Vagina (tissue), 2 donors: ENCODE results near the gene PRKCE. TPM values are rescaled to one million over a fixed set of nuclear protein-coding genes. Genes with fewer than 3 reads are reported as not detected.

Experiments used
- DNase-seq, 2 donors: peaks; one replicate each; pipeline ENCODE4 v3.0.0-alpha.2; 2017; ENCODE audit errors: extremely low spot score in 2 of 2
- H3K27ac ChIP-seq: fragments of 200-600 bp; sonication (generic); one replicate; pipeline ENCODE4 v1.5.1; 2019
- H3K27me3 ChIP-seq: fragments of 200-600 bp; sonication (generic); one replicate; pipeline ENCODE4 v1.5.1; 2019
- H3K36me3 ChIP-seq, 2 donors: fragments of 200-600 bp; sonication (generic); one replicate each; pipeline ENCODE4 v1.5.1; 2017 to 2019
- H3K4me1 ChIP-seq: fragments of 200-600 bp; sonication (generic); one replicate; pipeline ENCODE4 v1.5.1; 2019
- H3K4me3 ChIP-seq, 2 donors: fragments of 200-600 bp; sonication (generic); 1 replicate in 1 of 2; 2 replicates in 1 of 2; pipeline ENCODE4 v1.5.1; 2016 to 2019
- H3K9me3 ChIP-seq: fragments of 200-600 bp; sonication (generic); one replicate; pipeline ENCODE4 v1.5.1; 2019
- POLR2A ChIP-seq, 2 donors: fragments of 450-650 bp; IDR thresholded peaks; one replicate each; pipeline ENCODE4 v1.6.1; 2017; ENCODE audit warnings: antibody characterized with exemption in 2 of 2, mild to moderate bottlenecking in 2 of 2, moderate library complexity in 2 of 2
- POLR2AphosphoS5 ChIP-seq, 2 donors: sonication (generic); formaldehyde crosslinking; IDR thresholded peaks; one replicate each; pipeline ENCODE4 v1.9.0; 2017; ENCODE audit warnings: antibody characterized with exemption in 2 of 2, mild to moderate bottlenecking in 2 of 2, low read depth in 1 of 2; ENCODE audit not compliant: insufficient read depth in 1 of 2
- intact Hi-C: fragments of 100-400 bp; cut with DNase I; formaldehyde crosslinking; loops from one replicate; pipeline ENCODE4 v1.15.1; 2023
- total RNA-seq: library from RNA; depleted of rRNA; stranded (reverse); fragments of >200 nt; gene quantifications from one replicate; pipeline ENCODE4 v1.2.3, GENCODE V29; 2016
- TF ChIP-seq, protein P1 (sequence below), 3 experiments: fragments of 450-650 bp in 2 of 3; fragments of 200-600 bp in 1 of 3; sonication (generic) in 1 of 3; IDR thresholded peaks; one replicate each; pipeline ENCODE4 v1.5.1; 2017 to 2019; ENCODE audit warnings: antibody characterized with exemption in 3 of 3, mild to moderate bottlenecking in 2 of 3, moderate library complexity in 2 of 3

The PRKCE gene
- total RNA-seq, 1 donor from 2014 or later: 11.8 TPM

DNA sequence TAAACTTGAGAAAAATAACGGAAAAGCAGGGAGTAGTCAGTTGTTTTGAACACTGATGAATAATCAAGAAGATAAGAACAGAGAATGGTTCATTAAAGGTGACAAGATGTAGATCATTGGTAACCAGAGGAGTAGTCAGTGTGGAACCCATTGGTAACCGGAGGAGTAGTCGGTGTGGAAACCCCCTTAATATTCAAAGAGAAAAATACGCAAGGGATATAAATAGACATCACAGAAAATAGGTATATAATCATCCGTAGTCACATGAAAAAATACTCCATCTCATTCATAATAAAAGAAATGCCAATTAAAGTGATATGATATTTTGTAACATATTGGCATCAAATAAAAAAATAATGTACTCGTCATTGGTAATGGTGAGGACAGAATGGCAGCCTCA lies 575.1 kb downstream of the PRKCE start:
- TF ChIP-seq, protein P1, sequence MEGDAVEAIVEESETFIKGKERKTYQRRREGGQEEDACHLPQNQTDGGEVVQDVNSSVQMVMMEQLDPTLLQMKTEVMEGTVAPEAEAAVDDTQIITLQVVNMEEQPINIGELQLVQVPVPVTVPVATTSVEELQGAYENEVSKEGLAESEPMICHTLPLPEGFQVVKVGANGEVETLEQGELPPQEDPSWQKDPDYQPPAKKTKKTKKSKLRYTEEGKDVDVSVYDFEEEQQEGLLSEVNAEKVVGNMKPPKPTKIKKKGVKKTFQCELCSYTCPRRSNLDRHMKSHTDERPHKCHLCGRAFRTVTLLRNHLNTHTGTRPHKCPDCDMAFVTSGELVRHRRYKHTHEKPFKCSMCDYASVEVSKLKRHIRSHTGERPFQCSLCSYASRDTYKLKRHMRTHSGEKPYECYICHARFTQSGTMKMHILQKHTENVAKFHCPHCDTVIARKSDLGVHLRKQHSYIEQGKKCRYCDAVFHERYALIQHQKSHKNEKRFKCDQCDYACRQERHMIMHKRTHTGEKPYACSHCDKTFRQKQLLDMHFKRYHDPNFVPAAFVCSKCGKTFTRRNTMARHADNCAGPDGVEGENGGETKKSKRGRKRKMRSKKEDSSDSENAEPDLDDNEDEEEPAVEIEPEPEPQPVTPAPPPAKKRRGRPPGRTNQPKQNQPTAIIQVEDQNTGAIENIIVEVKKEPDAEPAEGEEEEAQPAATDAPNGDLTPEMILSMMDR (IDR thresholded peaks at IDR 0.05): no peak
- TF ChIP-seq POLR2A (IDR thresholded peaks at IDR 0.05) (no peak), POLR2AphosphoS5 (IDR thresholded peaks at IDR 0.05; ENCODE audit: insufficient read depth in 1 of 2, low read depth in 1 of 2) (no peak)
- intact Hi-C loops: no loop called here

DNA sequence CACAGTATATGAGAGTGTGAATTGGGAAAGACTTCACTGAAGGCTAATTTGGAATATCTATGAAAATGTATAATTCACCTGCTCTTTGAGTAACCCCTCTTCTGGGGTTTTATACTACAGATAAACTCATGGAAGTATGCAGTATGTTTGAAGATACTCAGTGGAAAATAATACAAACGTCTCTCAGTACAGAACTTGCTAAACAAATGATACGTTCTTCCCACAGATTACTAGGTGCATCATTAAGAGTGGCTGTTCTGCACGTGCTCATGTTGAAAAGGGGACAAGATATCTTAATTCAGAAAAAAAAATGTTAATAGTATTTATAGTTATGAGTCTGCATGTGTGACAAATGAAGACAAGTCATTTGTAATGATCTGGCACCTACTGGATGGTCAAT lies 575.5 kb downstream of the PRKCE start:
- H3K9me3 ChIP-seq: no peaks in the 10 kb centered on the region
- no peaks in the 10 kb centered on the region for H3K36me3 ChIP-seq
- peaks cover 5% of the 10 kb centered on the region for H3K4me1 ChIP-seq
- no peak overlapping the region for H3K4me3 ChIP-seq
- no peak for TF ChIP-seq POLR2A (IDR thresholded peaks at IDR 0.05)
- H3K27me3 ChIP-seq: no peaks in the 10 kb centered on the region
- DNase-seq: no peak
- intact Hi-C loops: no loop called here
- no peak overlapping the region for H3K27ac ChIP-seq

More for the DNA sequence above, 575.1 kb downstream of the PRKCE start:
- Histone ChIP-seq H3K27ac (no peak overlapping the region), H3K4me3 (no peak overlapping the region), H3K36me3 (no peaks in the 10 kb centered on the region), H3K9me3 (no peaks in the 10 kb centered on the region), H3K27me3 (no peaks in the 10 kb centered on the region), H3K4me1 (peaks cover 5% of the 10 kb centered on the region)
- DNase-seq: no peak

DNA sequence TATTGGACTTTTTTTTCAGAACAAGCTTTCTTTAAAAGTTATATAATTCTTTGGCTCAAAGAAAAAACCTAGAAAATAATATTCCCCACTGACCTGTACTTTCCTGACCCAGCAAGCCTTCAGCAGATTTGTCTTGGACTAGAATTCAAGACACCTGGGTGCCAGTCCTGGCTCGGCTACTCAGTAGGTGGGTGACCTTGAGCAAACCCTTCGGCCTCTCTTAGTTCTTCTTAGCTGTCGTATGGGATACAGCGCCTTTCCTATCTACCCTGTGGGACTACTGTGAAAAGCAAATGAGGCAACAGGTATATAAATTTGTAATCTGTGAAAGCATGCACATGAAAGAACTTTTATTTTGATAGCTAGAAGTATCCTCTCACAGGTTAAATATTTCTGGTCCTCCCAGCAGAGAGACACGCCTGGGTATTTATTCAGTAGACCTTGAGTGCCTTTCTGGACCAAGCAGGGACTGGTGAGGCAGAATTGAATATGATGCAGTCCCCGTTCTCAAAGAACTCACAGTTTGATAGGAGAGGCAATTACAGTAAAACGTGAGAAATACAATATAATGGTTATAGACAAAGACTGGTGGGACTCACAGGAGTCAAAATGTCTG lies 576.3 kb downstream of the PRKCE start:
- no peak overlapping the region for H3K27ac ChIP-seq
- TF ChIP-seq, protein P1 (IDR thresholded peaks at IDR 0.05): no peak
- no peak for DNase-seq
- no peaks in the 10 kb centered on the region for H3K9me3 ChIP-seq
- H3K27me3 ChIP-seq: no peaks in the 10 kb centered on the region
- H3K4me3 ChIP-seq: no peak overlapping the region
- intact Hi-C loops: no loop called here
- H3K36me3 ChIP-seq: no peaks in the 10 kb centered on the region
- H3K4me1 ChIP-seq: peaks cover 5% of the 10 kb centered on the region

DNA sequence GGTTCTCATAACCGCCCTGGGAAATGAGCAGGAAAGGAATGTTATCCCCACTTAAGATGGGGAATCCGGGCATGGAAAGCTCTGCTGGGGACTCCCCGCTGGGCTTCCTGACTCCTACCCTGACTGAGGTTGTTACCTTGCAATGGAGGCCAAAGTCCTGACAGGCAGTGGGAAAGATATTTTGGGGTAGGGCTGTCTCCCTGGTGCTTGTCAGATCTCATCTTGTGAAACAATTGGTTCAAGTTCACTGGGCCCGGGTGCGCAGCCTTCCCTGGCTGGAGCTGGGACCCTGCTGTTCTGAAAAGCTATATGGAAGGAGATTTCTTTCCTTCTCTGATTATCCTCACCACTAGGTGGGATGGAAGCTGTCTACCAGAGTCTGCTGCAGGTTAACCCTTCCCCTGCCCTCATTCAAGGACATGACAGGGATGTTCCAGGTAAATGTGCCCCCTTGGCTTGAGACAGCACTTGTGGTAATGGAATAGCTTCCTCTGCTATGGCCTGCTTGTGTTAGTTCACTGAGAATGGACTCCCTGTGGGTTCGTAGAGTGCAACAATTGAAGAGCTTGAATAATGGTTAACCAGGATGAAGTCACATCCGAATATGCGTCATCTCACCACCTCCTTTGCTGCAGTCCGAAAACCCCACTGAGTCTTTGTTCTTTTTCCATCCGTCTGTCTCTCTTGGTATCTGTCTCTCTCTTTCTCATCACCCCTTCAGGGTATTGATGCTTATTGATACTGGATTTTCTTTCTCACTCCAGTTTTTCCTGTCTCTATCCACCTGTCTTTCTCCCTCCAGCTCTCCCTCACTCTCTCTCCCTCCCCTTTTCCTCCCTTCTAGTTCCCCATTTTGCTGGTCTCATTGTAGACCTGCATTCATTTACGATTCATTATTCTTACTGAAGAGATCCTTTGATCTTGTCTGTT lies 577.9 kb downstream of the PRKCE start:
- DNase-seq: no peak
- TF ChIP-seq POLR2A (IDR thresholded peaks at IDR 0.05) (no peak), POLR2AphosphoS5 (IDR thresholded peaks at IDR 0.05; ENCODE audit: insufficient read depth in 1 of 2, low read depth in 1 of 2) (no peak)
- TF ChIP-seq, protein P1 (IDR thresholded peaks at IDR 0.05): no peak
- H3K27ac ChIP-seq: no peak overlapping the region
- peaks cover 5% of the 10 kb centered on the region for H3K4me1 ChIP-seq
- H3K36me3 ChIP-seq: no peaks in the 10 kb centered on the region
- intact Hi-C loops: no loop called here
- H3K27me3 ChIP-seq: no peaks in the 10 kb centered on the region
- H3K9me3 ChIP-seq: no peaks in the 10 kb centered on the region
- H3K4me3 ChIP-seq: no peak overlapping the region

DNA sequence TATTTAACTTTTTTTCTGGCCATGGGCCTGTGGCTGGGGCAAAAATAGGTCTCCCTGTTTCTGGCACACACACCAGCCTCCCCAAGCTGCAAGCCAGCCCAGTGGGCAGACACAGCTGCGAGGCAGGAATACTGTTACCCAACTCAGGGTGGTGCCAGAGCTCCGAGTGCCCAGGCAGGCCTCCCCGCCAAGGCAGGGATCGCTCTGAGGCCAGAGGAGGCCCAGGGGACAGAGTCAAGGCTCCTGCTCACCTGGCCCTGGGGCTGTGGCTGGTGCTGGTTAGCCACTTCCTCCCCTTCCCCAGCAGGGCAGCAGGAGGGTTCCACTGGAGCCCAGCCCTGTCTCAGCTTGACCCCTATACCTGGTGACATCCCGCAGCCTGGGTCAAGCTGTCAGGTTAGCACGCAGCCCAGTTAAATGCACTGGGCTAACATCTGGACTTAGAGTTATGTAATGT lies 578.7 kb downstream of the PRKCE start:
- no peaks in the 10 kb centered on the region for H3K27me3 ChIP-seq
- H3K4me3 ChIP-seq: no peak overlapping the region
- intact Hi-C loops: no loop called here
- H3K4me1 ChIP-seq: peaks cover 5% of the 10 kb centered on the region
- no peaks in the 10 kb centered on the region for H3K36me3 ChIP-seq
- H3K27ac ChIP-seq: no peak overlapping the region
- no peaks in the 10 kb centered on the region for H3K9me3 ChIP-seq
- no peak for DNase-seq
- no peak for TF ChIP-seq POLR2A (IDR thresholded peaks at IDR 0.05)
- TF ChIP-seq, protein P1 (IDR thresholded peaks at IDR 0.05): no peak
- no peak for TF ChIP-seq POLR2AphosphoS5 (IDR thresholded peaks at IDR 0.05; ENCODE audit: insufficient read depth in 1 of 2, low read depth in 1 of 2)
